SU-DHL-6 (cell line): ENCODE data around the gene POT1.

Experiments
- CTCF ChIP-seq: fragments of 200-600 bp; sonication (generic); IDR thresholded peaks from one replicate; pipeline ENCODE4 v1.5.1; 2017; ENCODE audit warnings: antibody characterized with exemption, mild to moderate bottlenecking, low read length, moderate library complexity; ENCODE audit not compliant: insufficient read depth, poor library complexity, severe bottlenecking
- EZH2phosphoT487 ChIP-seq: fragments of 200-600 bp; sonication (generic), shearing (Covaris generic); conservative IDR thresholded peaks from 2 replicates; pipeline ENCODE4 v1.6.1; 2018; ENCODE audit warnings: mild to moderate bottlenecking, antibody characterized with exemption, low read length, moderate library complexity, mixed read lengths

DNA sequence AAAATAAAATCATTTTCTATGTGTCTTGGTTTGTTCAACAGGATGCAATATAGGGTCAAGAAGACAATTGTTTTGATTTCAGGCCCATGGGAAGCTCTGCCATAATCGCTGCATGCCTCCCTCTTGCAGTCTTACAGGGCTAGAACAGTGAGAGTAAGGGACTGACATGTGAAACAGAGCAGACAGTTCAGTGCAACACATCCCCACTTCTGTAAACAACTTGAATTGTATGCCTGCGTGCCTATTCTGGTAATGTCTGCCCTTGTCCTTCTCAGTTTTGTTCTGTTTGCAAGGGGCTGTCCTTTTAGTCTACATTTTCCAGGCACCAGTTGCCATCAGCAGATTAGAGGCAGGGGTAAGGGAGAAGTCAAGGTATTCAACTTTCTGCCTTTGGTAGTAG is 129.2 kb downstream of the POT1 start:
- TF ChIP-seq CTCF: no peak
- TF ChIP-seq EZH2phosphoT487: no peak
